Astrocyte of the spinal cord (primary cell): ENCODE results near the gene FIBP.

Experiments used
- DNase-seq: peaks from one replicate; pipeline ENCODE4 v3.0.0; 2011; ENCODE audit warnings: low read depth, low spot score
- H3K4me3 ChIP-seq: 2 replicates; pipeline ENCODE4 v1.5.1; 2011; ENCODE audit warnings: low read depth, mild to moderate bottlenecking, low read length, moderate library complexity
- in situ Hi-C: cut with HindIII; loops from 2 replicates; pipeline ENCODE4 v1.10.0; 2017; ENCODE audit warnings: low sequenced_read_pairs
- TF ChIP-seq, protein P1 (sequence below): IDR thresholded peaks from 2 replicates; pipeline ENCODE4 v1.5.1; 2012; ENCODE audit warnings: low read depth, mild to moderate bottlenecking, low read length, inconsistent platforms

FIBP gene

GRCh38 chr11:65927904-65928397 is 39.7 kb upstream of the FIBP start:
- no peak for DNase-seq
- TF ChIP-seq, protein P1, sequence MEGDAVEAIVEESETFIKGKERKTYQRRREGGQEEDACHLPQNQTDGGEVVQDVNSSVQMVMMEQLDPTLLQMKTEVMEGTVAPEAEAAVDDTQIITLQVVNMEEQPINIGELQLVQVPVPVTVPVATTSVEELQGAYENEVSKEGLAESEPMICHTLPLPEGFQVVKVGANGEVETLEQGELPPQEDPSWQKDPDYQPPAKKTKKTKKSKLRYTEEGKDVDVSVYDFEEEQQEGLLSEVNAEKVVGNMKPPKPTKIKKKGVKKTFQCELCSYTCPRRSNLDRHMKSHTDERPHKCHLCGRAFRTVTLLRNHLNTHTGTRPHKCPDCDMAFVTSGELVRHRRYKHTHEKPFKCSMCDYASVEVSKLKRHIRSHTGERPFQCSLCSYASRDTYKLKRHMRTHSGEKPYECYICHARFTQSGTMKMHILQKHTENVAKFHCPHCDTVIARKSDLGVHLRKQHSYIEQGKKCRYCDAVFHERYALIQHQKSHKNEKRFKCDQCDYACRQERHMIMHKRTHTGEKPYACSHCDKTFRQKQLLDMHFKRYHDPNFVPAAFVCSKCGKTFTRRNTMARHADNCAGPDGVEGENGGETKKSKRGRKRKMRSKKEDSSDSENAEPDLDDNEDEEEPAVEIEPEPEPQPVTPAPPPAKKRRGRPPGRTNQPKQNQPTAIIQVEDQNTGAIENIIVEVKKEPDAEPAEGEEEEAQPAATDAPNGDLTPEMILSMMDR = no peak
- no peak overlapping the region for H3K4me3 ChIP-seq
- in situ Hi-C loops = no loop called here

- TF ChIP-seq, protein P1 = no peak
- no peak for DNase-seq
- H3K4me3 ChIP-seq = no peak overlapping the region
- in situ Hi-C loops = no loop called here
These were observed 37.1 kb upstream of the FIBP start for GRCh38 chr11:65925397-65925796.

DNA sequence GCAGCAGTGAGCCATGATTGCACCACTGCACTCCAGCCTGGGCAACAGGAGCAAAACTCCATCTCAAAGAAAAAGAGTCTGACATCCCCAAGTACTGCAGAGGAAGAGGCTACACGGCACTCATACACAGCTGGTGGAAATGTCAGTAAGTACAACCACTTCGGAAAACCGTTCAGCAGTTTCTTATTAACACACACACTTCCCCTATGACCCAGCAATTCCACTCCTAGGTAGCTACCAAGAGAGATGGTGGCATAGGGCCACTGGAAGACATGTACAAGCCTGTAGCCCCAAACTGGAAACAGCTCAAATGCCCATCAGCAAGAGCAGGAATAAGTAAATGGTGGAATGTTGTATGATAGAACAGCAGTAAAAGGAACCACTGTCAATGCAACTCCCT is 34.3 kb upstream of the FIBP start:
- in situ Hi-C loops = no loop called here
- no peak for DNase-seq
- H3K4me3 ChIP-seq = no peak overlapping the region
- TF ChIP-seq, protein P1 = no peak

- TF ChIP-seq, protein P1 = no peak
- no peak for DNase-seq
- no peak overlapping the region for H3K4me3 ChIP-seq
- in situ Hi-C loops = no loop called here
These were observed 33.6 kb upstream of the FIBP start for GRCh38 chr11:65921876-65922275.

DNA sequence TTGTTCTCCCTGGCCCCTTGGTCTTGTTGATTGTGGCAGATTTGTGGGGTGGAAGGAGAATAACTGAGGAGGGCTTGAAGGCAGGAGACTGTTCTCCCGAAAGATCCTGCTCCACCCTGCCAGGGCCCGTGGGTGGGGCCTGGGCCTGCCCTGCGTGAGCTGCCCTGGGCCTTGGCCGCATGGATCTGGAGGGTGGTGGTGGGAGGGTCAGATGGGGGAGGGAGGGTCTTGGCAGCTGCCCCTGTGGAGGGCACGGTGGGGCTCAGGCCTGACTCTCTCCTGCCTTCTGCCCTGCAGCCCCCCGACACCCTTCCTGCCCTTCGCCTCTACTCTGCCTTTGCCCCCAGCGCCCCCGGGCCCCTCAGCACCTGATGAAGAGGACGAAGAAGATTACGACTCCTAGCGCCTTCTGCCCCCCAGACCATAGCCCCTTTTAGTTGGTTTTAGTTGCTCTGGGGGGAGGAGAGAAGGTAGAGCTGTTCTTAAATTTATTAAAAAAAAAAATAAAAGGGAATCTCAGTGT is 32.8 kb upstream of the FIBP start:
- TF ChIP-seq, protein P1 = no peak
- in situ Hi-C loops = no loop called here
- no peak overlapping the region for H3K4me3 ChIP-seq
- DNase-seq = no peak

GRCh38 chr11:65920372-65920802 is 32.1 kb upstream of the FIBP start:
- TF ChIP-seq, protein P1 = no peak
- in situ Hi-C loops = no loop called here
- H3K4me3 ChIP-seq = peak overlapping the region; percentile 78
- no peak for DNase-seq
